NOMO-1 (cell line): ENCODE data around the gene RAPGEF2.

ENCODE experiments used
- DNase-seq, 2 experiments: peaks; one replicate each; lab custom pipeline; 2025; ENCODE audit not compliant: unreplicated experiment in 2 of 2; lab: John Stamatoyannopoulos, UW

RAPGEF2 gene

DNA sequence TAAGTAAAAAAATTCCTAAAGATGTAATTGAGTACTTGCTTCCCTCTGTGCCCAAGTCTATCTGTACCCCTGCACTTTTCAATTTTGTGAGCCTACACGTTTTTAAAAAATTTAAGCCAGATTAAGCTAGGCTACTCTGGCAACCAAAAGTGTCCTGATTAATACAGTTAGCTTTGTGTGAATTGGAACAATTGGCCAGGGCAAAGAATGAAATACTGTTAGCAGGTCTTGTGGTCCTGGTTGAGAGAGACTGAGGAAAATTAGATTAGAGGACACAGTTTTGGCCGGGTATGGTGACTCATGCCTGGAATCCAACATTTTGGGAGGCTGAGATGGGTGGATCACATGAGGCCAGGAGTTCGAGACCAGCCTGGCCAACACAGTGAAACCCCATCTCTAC lies 293.3 kb downstream of the RAPGEF2 start:
- DNase-seq: no peak

DNA sequence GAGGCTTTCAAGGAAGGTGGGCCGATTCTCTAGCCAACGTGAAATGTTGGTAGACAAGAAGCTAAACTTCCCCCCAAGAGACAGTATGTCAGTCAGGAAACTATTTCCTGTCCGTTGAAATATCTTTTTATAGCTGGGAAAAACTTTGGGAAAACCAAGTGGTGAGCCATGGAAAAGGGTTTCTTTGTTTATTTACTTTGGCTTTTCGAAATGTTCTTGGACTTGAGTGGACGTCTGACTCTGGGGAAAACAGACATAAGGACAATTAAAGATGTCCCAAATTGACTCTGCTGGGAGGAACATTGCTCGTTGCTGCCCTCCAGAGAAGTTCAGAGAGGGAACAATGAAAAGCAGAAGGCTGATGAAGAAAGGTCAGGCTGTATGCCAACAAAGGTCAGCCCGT lies 295.4 kb downstream of the RAPGEF2 start:
- peak in 1 of 2 experiments; percentile 4 for DNase-seq

DNA sequence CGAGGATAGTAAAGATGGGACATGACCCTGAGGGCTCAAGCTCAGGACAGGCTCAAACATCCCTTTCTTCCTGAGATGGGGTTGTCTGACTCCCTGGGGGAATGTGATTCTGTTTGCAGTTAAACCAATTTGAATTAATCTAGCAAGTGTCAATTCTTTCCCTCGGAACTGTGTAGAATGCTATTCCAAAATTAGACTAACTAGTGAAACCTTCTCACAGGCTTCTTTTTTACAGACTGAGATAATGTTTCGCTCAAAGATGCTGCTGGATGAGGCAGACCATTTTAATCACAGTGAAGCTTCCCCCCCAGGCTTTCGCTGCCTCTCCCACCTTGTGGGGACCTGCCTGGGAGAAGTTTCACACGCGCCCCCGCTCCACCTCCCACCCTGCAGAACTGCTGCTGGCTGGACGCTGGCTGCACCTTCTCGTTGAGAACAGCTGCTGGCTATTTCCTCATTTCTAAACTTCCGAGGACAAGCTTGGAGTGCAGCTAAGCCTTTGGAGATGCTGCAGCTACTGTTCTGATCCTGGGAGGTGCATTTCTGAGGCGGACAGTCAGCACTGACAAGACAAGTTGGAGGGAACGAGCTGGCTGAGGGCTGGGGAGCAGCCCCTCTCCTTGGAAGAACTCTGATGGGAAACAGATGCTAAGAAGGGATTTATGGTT lies 297.8 kb downstream of the RAPGEF2 start:
- DNase-seq: peak in 1 of 2 experiments; percentile 47

DNA sequence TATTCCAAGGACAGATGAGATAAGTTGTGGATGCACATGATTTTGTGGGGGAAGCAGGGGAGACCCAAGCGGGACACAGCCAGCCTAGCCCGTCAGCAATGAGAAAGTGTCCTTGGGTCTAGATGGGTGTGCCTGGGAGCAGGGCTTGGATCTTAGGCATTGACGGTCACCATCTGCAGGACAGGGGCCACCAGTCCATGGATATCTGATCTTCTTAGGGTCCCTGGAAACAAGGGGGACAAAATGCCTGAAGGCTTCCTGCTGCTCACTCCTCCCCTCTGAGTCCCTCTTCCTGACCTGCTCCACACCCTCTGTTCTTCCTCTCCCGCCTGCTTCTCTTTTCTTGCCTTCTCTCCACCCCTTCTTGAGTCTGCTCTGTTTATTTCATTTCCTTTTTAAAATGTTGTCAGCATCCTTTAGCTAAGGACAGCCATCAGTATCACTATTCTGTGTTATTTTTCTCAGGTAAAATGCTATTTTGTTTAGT lies 298.4 kb downstream of the RAPGEF2 start:
- DNase-seq: peak; percentile 54

DNA sequence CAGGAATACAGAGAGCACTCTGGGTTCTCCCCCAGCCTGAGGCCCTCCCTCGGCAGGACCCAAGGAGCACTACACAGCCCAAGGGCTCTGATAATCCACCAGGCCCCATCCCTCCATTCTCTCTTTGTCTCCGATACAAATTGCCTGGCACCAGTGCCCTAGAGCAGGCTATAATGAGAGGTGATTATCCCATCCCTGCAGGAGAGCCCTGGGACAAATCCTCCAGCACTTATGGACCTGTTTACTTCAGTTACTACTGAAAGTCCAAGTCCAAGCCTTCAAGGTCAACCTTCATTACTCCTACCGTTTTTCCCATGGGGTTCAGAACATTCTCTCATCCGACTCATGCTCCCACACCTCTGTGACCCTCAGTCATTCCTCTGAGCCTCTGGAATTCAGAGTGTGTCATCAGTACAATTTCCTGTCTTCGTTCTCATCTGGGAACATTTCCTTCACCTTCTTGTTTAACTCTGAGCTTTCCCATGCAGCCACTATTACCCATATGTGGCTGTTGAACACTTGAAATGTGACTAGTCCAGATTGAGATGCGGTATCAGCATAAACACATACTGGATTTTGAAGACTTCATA lies 299.0 kb downstream of the RAPGEF2 start:
- DNase-seq: no peak
